WTC11 (cell line): Measurements from ENCODE around the gene CACNG4. TPM values are rescaled to one million over a fixed set of nuclear protein-coding genes. Genes with fewer than 3 reads are reported as not detected.

Experiments
- ATAC-seq: fragments of 200-7000 bp; cut with Tn5 transposase; 2 replicates; pipeline ENCODE4 v1.10.0; 2021; ENCODE audit warnings: mild to moderate bottlenecking, moderate library complexity
- CTCF ChIA-PET: fragments of 300-600 bp; sonication (Branson Sonifier 250); formaldehyde crosslinking; loops from one replicate; lab custom pipeline; 2021; ENCODE audit warnings: antibody characterized with exemption; lab: Charles Lee
- POLR2A ChIA-PET: fragments of 350-600 bp; sonication (Branson Sonifier 250); formaldehyde crosslinking; loops from one replicate; lab custom pipeline; 2021; ENCODE audit warnings: antibody characterized with exemption; lab: Charles Lee
- DNase-seq: peaks from one replicate; pipeline ENCODE4 v3.0.0; 2021; ENCODE audit warnings: low spot score
- H3K27ac Mint-ChIP-seq: 2 replicates; pipeline ENCODE4 v1.8.0; 2021; ENCODE audit warnings: mixed read lengths
- H3K27me3 Mint-ChIP-seq: 2 replicates; pipeline ENCODE4 v1.8.0; 2021; ENCODE audit warnings: low read depth, mild to moderate bottlenecking, moderate library complexity, mixed read lengths
- H3K36me3 Mint-ChIP-seq: 2 replicates; pipeline ENCODE4 v1.8.0; 2021; ENCODE audit warnings: mixed read lengths
- H3K4me1 Mint-ChIP-seq: 2 replicates; pipeline ENCODE4 v1.8.0; 2022; ENCODE audit warnings: mixed read lengths
- H3K4me3 Mint-ChIP-seq: 2 replicates; pipeline ENCODE4 v1.8.0; 2021; ENCODE audit warnings: mild to moderate bottlenecking, moderate library complexity, mixed read lengths
- H3K9me3 Mint-ChIP-seq: 2 replicates; pipeline ENCODE4 v1.8.0; 2021; ENCODE audit warnings: mixed read lengths
- ELF4 ChIP-seq: sonication (generic); formaldehyde crosslinking; IDR thresholded peaks from 2 replicates; pipeline ENCODE4 v1.8.1; 2022; ENCODE audit warnings: low read depth, mild to moderate bottlenecking, moderate library complexity, missing genetic modification reagents
- ESRRA ChIP-seq: sonication (generic); formaldehyde crosslinking; IDR thresholded peaks from 2 replicates; pipeline ENCODE4 v1.8.1; 2022; ENCODE audit warnings: mild to moderate bottlenecking, missing genetic modification reagents, borderline replicate concordance
- HMGA2 ChIP-seq: fragments of 250-450 bp; sonication (Bioruptor Pico); IDR thresholded peaks from 2 replicates; pipeline ENCODE4 v1.4.0; 2021; ENCODE audit warnings: mild to moderate bottlenecking, moderate library complexity
- NFE2L1 ChIP-seq: sonication (generic); formaldehyde crosslinking; IDR thresholded peaks from 2 replicates; pipeline ENCODE4 v1.8.1; 2023; ENCODE audit warnings: missing genetic modification reagents
- PRDM15 ChIP-seq: sonication (generic); formaldehyde crosslinking; IDR thresholded peaks from 2 replicates; pipeline ENCODE4 v1.8.0; 2022; ENCODE audit warnings: missing genetic modification reagents
- PREB ChIP-seq: sonication (generic); formaldehyde crosslinking; IDR thresholded peaks from 2 replicates; pipeline ENCODE4 v1.8.1; 2022; ENCODE audit warnings: mild to moderate bottlenecking, missing genetic modification reagents, moderate library complexity, borderline replicate concordance
- STAT6 ChIP-seq: sonication (generic); formaldehyde crosslinking; conservative IDR thresholded peaks from 2 replicates; pipeline ENCODE4 v1.8.1; 2023; ENCODE audit warnings: mild to moderate bottlenecking, low read depth, missing genetic modification reagents, moderate library complexity
- TEAD1 ChIP-seq: sonication (generic); formaldehyde crosslinking; IDR thresholded peaks from 2 replicates; pipeline ENCODE4 v1.8.0; 2022; ENCODE audit warnings: mild to moderate bottlenecking, missing genetic modification reagents
- ZNF219 ChIP-seq: sonication (generic); formaldehyde crosslinking; IDR thresholded peaks from 2 replicates; pipeline ENCODE4 v1.8.0; 2023; ENCODE audit warnings: missing genetic modification reagents, mild to moderate bottlenecking, borderline replicate concordance
- ZNF263 ChIP-seq: sonication (generic); formaldehyde crosslinking; IDR thresholded peaks from 2 replicates; pipeline ENCODE4 v1.8.1; 2022; ENCODE audit warnings: low read depth, mild to moderate bottlenecking, moderate library complexity, missing genetic modification reagents
- ZNF396 ChIP-seq: fragments of 250-450 bp; sonication (Bioruptor Pico); IDR thresholded peaks from 2 replicates; pipeline ENCODE4 v1.8.0; 2021; ENCODE audit warnings: mild to moderate bottlenecking, moderate library complexity, borderline replicate concordance
- ZNF423 ChIP-seq: fragments of 250-450 bp; sonication (Bioruptor Pico); IDR thresholded peaks from 2 replicates; pipeline ENCODE4 v2.1.2; 2022; ENCODE audit warnings: mild to moderate bottlenecking, moderate library complexity
- total RNA-seq: library from RNA; stranded (reverse); gene quantifications from 3 replicates; pipeline ENCODE4 v1.2.3, GENCODE V29; 2021
- TF ChIP-seq, protein P1 (sequence below): sonication (generic); formaldehyde crosslinking; conservative IDR thresholded peaks from 2 replicates; pipeline ENCODE4 v1.8.1; 2022; ENCODE audit warnings: mild to moderate bottlenecking, missing genetic modification reagents
- TF ChIP-seq, protein P2 (sequence below): sonication (generic); formaldehyde crosslinking; IDR thresholded peaks from 2 replicates; pipeline ENCODE4 v1.8.1; 2023; ENCODE audit warnings: mild to moderate bottlenecking, moderate library complexity, missing genetic modification reagents
- TF ChIP-seq, protein P3 (sequence below): sonication (generic); formaldehyde crosslinking; IDR thresholded peaks from 2 replicates; pipeline ENCODE4 v1.8.0; 2022; ENCODE audit warnings: mild to moderate bottlenecking, missing genetic modification reagents

Gene CACNG4
- total RNA-seq, 1 experiment from 2014 or later: 3.4 TPM

- no peaks in the 10 kb centered on the region for H3K27me3 Mint-ChIP-seq
- TF ChIP-seq PRDM15 (CRISPR knock-in tag): no peak
- TF ChIP-seq, protein P1, sequence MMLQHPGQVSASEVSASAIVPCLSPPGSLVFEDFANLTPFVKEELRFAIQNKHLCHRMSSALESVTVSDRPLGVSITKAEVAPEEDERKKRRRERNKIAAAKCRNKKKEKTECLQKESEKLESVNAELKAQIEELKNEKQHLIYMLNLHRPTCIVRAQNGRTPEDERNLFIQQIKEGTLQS (CRISPR knock-in tag): no peak
- TF ChIP-seq ZNF263: no peak
- no peak for TF ChIP-seq STAT6 (CRISPR knock-in tag)
- no peak for TF ChIP-seq ELF4 (CRISPR knock-in tag)
- TF ChIP-seq, all 79 proteins: peak for 0
- POLR2A ChIA-PET: no interaction called here
- Mint-ChIP-seq H3K36me3 (peaks cover 3% of the 10 kb centered on the region; the same call in 1 of the 2 replicates), H3K4me3 (no peak overlapping the region), H3K27ac (no peak overlapping the region), H3K9me3 (no peaks in the 10 kb centered on the region), H3K4me1 (peaks cover 9% of the 10 kb centered on the region)
- DNase-seq (no peak), ATAC-seq (no peak)
- CTCF ChIA-PET: no interaction called here
Observed at GRCh38 chr17:67071595-67071994, 107.1 kb downstream of the CACNG4 start.

DNA sequence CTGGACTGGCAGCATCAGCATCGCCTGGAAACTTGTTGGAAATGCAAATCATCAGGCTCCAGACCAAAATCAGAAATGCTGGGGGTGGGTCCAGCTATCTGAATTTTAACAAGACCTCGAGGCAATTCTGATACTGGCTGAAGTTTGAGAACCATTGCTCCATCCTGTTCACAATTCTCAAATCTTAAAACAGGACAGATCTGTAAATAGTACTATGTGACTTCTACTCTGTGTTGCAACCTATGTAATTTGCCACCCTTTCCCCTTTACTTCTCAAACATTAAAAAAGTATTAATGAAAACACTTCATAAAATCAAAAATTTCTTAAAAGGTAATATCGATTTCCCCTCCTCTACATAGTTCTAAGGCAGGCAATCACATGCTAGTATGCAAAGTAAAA is 108.4 kb downstream of the CACNG4 start:
- Mint-ChIP-seq H3K4me3 (no peak overlapping the region), H3K27ac (no peak overlapping the region), H3K36me3 (peaks cover 3% of the 10 kb centered on the region; the same call in 1 of the 2 replicates), H3K9me3 (no peaks in the 10 kb centered on the region), H3K4me1 (peaks cover 3% of the 10 kb centered on the region; the same call in 1 of the 2 replicates), H3K27me3 (no peaks in the 10 kb centered on the region)
- ATAC-seq (no peak), DNase-seq (no peak)
- TF ChIP-seq, protein P2, sequence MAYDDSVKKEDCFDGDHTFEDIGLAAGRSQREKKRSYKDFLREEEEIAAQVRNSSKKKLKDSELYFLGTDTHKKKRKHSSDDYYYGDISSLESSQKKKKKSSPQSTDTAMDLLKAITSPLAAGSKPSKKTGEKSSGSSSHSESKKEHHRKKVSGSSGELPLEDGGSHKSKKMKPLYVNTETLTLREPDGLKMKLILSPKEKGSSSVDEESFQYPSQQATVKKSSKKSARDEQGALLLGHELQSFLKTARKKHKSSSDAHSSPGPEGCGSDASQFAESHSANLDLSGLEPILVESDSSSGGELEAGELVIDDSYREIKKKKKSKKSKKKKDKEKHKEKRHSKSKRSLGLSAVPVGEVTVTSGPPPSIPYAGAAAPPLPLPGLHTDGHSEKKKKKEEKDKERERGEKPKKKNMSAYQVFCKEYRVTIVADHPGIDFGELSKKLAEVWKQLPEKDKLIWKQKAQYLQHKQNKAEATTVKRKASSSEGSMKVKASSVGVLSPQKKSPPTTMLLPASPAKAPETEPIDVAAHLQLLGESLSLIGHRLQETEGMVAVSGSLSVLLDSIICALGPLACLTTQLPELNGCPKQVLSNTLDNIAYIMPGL (CRISPR knock-in tag): no peak
- no peak for TF ChIP-seq HMGA2
- TF ChIP-seq ZNF396 (CRISPR knock-in tag): no peak
- no peak for TF ChIP-seq NFE2L1 (CRISPR knock-in tag)
- no peak for TF ChIP-seq ZNF423
- TF ChIP-seq ESRRA (CRISPR knock-in tag): no peak
- TF ChIP-seq, protein P1 (CRISPR knock-in tag): no peak
- no peak for TF ChIP-seq PREB (CRISPR knock-in tag)
- TF ChIP-seq, protein P3, sequence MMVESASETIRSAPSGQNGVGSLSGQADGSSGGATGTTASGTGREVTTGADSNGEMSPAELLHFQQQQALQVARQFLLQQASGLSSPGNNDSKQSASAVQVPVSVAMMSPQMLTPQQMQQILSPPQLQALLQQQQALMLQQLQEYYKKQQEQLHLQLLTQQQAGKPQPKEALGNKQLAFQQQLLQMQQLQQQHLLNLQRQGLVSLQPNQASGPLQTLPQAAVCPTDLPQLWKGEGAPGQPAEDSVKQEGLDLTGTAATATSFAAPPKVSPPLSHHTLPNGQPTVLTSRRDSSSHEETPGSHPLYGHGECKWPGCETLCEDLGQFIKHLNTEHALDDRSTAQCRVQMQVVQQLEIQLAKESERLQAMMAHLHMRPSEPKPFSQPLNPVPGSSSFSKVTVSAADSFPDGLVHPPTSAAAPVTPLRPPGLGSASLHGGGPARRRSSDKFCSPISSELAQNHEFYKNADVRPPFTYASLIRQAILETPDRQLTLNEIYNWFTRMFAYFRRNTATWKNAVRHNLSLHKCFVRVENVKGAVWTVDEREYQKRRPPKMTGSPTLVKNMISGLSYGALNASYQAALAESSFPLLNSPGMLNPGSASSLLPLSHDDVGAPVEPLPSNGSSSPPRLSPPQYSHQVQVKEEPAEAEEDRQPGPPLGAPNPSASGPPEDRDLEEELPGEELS: no peak
- no peak for TF ChIP-seq TEAD1
- TF ChIP-seq ZNF219 (CRISPR knock-in tag): no peak
- ChIA-PET CTCF (no interaction called here), POLR2A (no interaction called here)
